HG03378 (cell line): ENCODE data around the gene MTO1.
"Not testable (repeated sequence)": the region's sequence is repeated elsewhere in the genome, so short reads cannot be mapped to it uniquely, and the experiment has no call there.

ENCODE experiments used
- ATAC-seq: cut with Tn5 transposase; IDR thresholded peaks from one replicate; pipeline ENCODE4 v1.9.1; 2021; ENCODE audit warnings: mild to moderate bottlenecking, moderate library complexity; ENCODE audit not compliant: unreplicated experiment

MTO1 gene, protein sequence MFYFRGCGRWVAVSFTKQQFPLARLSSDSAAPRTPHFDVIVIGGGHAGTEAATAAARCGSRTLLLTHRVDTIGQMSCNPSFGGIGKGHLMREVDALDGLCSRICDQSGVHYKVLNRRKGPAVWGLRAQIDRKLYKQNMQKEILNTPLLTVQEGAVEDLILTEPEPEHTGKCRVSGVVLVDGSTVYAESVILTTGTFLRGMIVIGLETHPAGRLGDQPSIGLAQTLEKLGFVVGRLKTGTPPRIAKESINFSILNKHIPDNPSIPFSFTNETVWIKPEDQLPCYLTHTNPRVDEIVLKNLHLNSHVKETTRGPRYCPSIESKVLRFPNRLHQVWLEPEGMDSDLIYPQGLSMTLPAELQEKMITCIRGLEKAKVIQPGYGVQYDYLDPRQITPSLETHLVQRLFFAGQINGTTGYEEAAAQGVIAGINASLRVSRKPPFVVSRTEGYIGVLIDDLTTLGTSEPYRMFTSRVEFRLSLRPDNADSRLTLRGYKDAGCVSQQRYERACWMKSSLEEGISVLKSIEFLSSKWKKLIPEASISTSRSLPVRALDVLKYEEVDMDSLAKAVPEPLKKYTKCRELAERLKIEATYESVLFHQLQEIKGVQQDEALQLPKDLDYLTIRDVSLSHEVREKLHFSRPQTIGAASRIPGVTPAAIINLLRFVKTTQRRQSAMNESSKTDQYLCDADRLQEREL

DNA sequence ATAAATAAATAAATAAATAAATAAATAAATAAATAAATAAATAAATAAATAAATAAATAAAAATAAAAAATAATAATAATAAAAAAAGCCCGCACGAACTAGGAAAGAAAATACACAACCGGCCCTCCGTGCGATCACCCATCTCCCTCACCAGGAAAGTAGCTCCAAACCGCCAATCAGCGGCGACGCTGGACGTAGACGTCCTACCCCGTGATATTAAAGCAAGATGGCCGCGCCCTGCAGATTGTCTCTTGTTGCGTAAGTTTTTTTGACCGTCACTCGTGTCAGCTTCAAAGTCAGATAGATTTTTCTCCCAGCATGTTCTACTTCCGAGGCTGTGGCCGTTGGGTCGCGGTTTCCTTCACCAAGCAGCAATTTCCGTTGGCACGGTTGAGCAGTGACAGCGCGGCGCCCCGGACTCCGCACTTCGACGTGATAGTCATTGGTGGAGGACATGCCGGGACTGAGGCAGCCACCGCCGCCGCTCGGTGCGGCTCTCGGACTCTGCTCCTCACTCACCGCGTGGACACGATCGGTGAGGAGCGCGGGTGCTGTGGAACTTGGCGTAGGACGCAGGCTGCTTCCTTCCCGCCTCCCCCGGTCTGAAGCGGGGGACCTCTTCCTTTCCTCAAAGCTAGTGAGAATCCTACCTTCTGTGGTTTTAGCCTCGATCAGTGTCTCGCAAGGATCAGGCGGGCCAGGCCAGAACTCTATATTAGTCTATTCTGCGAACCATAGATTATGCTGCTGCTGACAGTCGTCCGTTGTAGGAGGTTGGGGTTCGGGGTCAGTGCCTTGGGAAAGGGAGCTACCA is at the start of gene MTO1:
Gene MTO1 (plus strand): TSS at position 201 of the 814 bp plus-strand sequence. CDS start 118 bp downstream, at position 319.
- peak; percentile 97 for ATAC-seq

DNA sequence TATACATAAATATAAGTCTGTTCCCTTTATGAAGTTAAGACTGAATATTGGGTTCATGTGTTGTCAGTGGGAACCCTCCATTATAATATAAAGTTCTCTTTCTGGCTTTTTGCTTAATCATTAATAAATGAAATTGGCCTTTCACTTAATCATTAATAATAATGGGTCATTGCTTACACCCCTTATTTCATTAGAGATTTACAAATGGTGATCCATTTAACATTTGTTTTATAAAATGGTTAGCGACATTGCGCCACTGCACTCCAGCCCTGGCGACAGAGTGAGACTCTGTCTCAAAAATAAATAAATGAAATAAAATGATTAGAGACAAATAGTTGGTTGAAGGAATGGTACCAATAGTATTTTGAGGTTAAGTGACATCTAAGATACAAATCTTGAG is 48.4 kb upstream of the MTO1 start:
- ATAC-seq: no peak

DNA sequence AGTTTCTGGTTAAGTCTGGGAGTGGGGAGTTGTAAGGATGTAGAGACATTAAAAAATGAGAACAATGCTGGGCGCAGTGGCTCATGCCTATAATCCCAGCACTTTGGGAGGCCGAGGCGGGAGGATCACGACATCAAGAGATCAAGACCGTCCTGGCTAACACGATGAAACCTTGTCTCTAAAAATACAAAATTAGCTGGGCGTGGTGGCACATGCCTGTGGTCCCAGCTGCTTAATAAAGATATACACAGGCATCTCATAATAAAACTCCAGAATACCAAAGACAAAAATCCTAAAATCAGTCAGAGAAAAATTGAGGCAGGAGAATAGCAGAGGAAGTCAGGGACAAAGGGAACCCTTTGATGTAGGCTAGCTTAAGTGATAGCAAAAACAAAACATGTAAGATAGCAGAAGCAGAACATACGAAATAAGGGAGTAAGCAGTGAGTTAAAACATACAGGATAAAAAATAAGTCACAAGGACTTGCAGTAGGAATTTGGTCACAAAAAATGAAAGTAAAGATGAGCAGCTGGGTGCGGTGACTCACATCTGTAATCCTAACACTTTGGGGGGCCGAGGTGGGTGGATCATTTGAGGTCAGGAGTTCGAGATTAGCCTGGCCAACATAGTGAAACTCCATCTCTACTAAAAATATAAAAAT is 43.3 kb upstream of the MTO1 start:
- no peak for ATAC-seq

DNA sequence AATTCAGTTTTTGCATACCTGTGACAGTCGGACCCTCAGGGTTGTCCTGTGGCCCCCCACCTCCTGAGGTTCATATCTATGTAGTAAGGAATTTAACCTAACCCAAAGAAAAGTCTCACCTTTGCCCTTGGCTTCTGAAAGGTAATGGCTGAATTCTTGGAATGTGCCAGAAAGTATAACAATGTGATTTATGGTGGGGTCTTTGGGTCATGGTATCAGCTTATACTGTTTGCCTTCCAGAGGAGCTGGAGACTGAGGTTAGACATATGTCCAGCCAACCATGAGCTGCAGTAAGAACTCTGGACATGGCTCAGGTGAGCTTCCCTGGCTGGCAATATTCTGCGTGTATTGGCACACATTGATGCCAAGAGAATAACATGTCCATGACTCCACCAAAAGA is 40.0 kb upstream of the MTO1 start:
- no peak for ATAC-seq

DNA sequence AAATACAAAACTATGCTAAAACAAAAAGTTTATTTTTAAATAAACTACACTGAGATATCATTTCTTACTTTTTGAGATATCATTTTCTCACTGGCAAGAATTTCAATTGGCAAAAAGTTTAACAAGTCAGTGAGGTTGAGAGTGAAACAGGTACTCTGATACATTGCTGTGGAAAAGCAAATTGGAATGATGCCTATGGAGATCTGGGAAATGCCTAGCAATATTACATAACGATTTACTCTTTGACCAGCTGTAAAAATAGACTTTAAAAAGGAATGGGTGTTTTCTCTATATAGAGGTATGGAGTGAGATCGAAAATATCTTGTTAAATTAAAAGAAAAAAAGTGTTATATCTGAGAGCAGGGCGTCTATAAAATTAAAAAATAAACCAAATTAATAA is 26.3 kb upstream of the MTO1 start:
- no peak for ATAC-seq

DNA sequence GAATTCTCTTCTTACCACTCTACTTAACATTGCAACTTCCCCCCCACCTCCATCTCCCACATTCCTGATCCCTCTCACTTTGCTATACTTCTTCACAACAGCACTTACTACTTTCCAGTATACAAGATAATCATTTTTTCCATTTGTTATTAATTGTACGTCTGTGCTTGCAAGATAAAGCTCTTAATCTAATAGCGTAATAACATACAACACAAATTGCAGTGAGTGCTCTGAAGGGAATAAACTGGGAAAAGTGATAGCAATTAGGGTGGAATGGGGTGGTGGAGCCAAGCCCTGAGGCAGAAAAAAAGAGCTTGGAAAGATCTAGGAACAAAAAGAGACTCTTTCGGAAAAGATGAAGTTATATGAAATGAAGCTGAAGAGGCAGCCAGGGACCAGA is 18.0 kb upstream of the MTO1 start:
- ATAC-seq: no peak

DNA sequence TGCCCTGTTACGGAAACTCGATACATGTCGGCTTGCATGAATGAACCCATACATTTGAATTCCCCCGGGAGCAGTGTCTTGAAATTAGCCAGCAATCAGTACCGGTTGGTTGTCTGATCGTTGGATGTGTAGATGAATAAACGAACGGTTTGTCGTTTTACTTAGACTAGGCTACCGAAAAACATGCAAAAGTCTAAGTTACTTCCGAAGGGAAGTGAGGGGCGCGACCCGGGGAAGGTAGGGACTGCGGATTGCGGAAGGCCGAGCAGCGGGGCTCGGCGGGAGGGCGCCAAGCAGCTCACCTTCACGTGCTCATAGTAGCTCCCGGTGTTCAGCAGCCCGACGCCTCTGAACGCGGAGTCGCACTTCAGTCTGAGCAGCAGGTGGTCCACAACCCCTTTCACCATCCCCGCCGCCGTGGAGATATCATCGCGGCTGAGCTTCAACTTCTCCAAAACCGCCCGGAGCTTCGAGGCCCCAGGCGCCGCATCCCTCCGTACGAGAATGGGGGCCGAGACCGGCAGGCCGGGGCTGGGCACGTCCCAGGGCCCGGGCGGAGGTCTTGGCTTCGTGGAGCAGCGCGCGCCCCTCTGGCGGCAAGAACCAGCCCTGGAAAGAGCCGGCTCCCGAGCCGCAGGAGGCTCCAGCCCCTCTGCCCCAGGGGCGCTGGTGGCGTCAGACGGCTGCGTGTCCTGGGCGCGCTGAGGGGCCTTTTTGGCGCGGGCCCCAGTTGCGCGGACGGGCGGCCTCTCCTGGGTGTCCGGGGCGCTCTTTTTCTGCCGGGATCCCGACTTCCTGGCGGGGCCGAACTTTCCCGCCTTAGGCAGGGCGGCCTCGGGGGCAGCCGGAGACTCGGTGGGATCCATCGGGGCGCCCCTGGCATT is 10.1 kb upstream of the MTO1 start:
- ATAC-seq: peak; percentile 54

DNA sequence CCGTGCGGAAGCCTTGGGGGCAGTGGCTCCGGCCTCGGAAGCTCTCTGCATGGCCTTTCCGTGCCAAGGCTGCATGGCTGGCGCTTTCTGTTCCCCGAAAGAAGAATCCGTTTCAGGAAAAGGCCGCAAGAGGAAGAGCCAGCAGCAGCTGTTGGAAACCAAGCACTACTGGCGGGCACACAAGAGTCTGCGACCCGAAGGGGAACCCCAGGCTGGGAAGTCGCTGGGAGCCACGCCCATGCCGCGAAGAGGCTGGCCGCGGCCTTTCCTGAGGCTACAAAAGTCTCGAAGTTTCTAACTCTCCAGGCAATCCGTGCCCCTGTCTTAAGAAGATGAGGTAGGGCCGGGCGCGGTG is 9.5 kb upstream of the MTO1 start, which contains the start of gene CGAS:
Gene CGAS (minus strand): TSS at position 191 of the 355 bp plus-strand sequence. CDS start 116 bp downstream, at position 75.
- ATAC-seq: peak; percentile 69

DNA sequence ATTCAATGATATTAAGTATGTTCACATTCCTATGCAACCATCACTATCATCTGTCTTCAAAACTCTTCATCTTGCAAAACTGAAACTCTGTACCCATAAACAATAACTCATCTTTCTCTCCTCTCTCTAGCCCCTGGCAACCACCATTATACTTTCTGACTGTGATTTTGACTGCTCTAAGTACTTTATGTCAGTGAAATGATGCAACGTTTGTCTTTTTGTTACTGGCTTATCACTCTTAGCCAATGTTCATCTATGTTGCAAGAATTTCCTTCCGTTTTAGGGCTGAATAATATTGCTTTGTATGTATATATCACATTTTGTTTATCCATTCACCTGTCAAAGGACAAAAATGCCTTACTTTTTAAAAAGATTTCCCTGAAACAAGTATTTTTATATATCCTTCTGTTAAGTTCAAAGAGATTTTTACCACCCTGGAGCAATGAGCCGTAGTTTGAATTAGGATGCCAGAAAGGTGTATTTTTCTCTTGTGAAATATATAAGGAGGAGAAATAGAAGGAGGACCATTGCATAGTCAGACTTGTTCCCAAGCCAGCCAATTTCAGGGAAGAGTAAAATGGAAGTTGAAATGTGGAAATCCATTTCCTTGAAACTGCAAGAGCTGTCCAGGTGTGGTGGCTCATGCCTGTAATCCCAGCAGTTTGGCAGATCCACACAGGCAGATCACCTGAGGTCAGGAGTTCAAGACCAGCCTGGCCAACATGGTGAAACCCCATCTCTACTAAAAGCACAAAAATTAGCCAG is 5.5 kb upstream of the MTO1 start:
- ATAC-seq: no peak

DNA sequence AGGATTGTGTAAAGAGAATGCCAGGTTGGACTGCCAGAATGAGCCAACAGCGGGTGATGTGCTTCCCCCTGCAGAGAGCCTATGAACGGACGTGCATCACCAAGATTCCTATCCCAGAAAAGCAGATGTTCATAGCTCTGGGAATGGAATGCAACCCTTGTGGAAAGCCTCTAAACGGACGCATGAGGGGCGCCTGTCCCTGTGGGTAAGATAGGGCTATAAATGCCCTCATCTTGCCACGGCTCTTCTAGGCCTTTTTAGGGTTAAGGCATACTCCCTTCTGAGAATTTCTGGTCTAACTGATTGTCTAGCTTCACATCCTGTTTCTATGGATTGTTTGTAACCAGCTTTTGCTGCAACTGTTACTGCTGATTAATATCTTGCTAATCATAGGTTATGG is 2.1 kb upstream of the MTO1 start:
- not testable (repeated sequence) for ATAC-seq

DNA sequence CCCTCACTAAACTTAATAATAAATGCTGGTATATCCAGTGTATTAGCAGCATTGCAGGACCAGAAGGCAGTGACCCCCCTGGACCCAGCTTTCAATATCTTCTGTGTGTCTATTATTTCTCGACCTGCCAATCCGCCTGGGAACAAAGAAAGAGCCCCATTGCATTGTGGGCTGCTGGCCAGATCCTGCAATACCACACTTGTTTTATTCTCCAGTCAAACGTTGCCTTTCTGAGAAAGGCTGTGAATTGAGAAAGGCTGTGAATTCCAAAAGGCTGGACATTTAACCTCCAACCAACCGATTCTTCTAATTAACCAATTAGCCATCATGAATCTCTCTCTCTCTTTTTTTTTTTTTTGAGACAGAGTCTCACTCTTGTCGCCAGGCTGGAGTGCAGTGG is 1.5 kb upstream of the MTO1 start:
- no peak for ATAC-seq

DNA sequence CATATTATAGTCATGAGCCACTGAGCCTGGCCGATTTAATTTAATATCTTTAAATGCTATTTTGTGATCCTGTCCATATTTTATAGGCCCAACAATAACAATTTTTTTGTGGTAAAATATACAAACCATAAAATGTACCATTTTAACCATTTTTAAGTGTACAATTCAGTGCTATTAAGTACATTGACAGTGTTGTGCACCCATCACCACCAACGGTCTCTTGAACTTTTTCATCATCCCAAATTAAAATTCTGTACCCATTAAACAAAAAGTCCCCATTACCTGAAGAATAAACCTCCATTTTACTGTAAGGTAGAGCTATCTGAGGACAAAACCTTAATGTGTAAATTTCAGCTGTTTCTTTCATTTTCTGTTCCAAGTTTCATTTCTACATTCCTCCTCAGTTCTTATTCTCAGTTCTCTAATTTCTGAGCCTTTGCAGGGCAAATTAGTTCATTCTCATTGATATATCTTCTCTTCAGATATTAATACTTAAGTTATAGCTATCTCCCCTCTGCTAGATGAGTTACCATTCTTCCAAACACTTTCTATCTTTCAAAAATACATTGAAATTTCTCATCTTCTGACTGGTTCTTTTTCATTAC is 10.3 kb downstream of the MTO1 start:
- peak; percentile 98 for ATAC-seq

DNA sequence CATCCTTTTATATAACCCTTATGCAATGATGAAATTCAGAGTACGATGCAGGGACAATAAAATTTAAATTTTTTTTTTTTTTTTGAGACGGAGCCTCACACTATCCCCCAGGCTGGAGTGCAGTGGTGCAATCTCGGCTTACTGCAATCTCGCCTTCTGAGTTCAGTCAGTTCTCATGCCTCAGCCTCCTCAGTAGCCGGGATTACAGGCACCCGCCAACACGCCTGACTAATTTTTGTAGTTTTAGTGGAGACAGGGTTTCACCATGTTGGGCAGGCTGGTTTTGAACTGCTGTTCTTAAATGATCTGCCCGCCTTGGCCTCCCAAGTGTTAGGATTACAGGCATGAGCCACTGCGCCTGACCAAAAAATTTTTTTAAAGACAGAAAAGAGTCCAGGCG is 15.2 kb downstream of the MTO1 start:
- ATAC-seq: no peak

DNA sequence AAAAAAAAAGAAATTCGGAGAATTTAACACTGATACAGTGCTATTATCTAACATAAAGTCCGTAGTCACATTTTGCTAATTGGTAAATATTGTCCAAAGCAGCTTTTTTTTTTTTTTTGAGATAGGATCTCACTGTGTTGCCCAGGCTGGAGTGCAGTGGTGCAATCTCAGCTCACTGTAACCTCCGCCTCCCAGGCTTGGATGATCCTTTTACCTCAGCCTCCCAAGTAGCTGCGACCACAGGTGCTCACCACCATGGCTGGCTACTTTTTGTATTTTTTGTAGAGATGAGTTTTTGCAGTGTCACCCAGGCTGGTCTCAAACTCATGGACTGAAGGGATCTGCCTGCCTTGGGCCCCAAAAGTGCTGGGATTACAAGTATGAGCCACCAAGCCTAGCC is 15.9 kb downstream of the MTO1 start:
- ATAC-seq: no peak

DNA sequence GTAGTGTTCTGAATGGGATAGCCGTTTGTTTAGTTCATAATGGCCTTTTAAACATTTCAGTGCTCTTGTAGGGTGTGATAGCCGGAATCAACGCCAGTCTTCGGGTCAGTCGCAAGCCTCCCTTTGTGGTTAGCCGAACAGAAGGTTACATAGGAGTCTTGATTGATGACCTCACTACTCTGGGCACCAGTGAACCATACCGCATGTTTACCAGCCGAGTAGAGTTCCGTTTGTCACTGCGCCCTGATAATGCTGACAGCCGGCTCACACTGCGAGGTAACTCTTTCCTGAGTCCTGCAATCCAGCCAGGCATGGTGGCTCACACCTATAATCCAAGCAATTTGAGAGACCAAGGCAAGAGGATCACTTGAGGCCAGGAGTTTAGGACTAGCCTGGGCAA is 20.4 kb downstream of the MTO1 start:
- ATAC-seq: no peak

DNA sequence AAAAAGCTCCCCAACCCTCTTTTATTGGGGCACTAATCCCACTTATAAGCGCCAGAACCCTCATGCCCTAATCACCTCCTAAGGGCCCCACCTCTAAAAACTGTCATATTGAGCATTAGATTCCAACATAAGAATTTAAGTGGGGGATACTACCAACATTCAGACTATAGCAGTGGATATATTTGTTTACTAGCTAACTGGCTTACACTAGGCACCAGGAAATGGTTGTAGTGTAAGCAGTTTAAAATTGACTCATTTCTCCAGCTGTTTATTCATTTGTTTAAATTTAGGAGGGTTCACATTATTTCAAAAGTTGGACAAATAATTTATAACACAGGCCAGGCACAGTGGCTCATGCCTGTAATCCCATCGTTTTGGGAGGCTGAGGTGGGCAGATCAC is 22.9 kb downstream of the MTO1 start:
- no peak for ATAC-seq

DNA sequence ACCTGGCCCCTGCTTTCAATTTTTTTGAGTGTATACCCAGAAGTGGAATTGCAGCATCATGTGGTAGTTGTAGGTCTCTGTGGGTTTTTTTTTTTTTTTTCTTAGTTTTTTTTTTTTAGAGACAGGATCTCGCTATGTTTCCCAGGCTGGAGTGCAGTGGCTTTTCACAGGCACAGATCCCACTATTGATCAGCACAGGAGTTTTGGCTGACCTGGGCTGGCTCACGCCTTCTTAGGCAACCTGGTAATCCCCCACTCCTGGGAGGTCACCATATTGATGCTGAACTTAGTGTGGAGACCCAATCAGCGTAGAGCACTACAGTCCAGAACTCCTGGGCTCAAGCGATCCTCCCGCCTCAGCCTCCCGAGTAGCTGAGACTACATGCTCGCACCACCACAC is 25.9 kb downstream of the MTO1 start:
- ATAC-seq: no peak

DNA sequence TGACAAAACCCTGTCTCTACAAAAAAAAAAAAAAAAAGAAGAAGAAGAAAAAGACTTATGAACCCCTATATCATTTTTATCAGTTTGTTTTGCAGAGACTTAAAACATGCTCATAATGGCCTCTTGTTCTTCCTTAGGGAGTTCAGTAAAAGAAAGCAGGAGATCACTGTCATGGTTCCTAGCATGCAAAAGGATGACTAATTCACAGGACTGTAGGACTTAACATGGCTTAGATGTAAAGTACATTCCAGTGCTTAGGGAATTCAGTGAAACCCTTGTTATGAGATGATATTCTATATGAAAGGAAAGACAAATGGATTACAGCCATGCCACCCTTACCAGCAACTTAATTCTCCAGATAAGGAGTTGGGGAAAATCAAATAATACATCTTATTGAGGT is 29.8 kb downstream of the MTO1 start:
- ATAC-seq: no peak

DNA sequence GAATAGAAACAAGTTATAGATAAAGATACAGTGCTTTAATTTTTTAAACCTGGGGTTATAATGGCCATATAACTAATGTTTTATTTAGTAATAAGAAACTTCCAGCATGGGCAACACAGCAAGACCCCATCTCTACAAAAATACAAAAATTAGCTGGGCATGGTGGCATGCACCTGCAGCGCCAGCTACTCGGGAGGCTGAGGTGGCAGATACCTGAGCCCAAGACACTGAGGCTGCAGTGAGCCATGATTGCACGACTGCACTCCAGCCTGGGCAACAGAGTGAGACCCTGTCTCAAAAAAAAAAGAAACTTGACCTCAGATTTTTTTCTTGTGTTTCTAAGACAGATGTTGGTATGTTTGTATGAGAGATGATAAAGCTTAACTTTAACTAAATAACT is 36.4 kb downstream of the MTO1 start:
- ATAC-seq: no peak
